ENCODE measurements around the gene PSKH1. TPM values are rescaled to one million over a fixed set of nuclear protein-coding genes. Genes with fewer than 3 reads are reported as not detected.

PSKH1 gene
- 10 to 100 TPM; 19.0 TPM for total RNA-seq

- H3K9me3 Mint-ChIP-seq, result no peaks in the 10 kb centered on the region
- no peaks in the 10 kb centered on the region for H3K27me3 Mint-ChIP-seq
- peaks cover 26% of the 10 kb centered on the region for H3K4me1 Mint-ChIP-seq
- H3K36me3 Mint-ChIP-seq (ENCODE audit: low read depth), result peaks cover 4% of the 10 kb centered on the region
- DNase-seq, result peak; percentile 96
- ChIA-PET POLR2A (interaction anchor here (0.7 to 4.9 kb wide), 15 partner anchors 10 to 233 kb away, joined by 3 to 32 read pairs (median 4); partner anchors contain the start of genes ACD, EDC4, NRN1L and PARD6A), CTCF (interaction anchor here (0.6 to 2.8 kb wide), 5 partner anchors 9 to 603 kb away, joined by 3 to 20 read pairs (median 5); partner anchors contain the start of gene NRN1L)
- H3K27ac Mint-ChIP-seq, result peak within 1 kb of the TSS; percentile 94
- H3K4me3 Mint-ChIP-seq, result peak within 1 kb of the TSS; percentile 94
Observed at GRCh38 chr16:67892899-67893742, at the start of gene PSKH1. Gene PSKH1, plus strand, starts transcription at chr16:67893254. Its CDS starts 15,496 bp downstream, at chr16:67908750.

- Mint-ChIP-seq H3K27ac (peak overlapping the region; percentile 98), H3K36me3 (ENCODE audit: low read depth) (peaks cover 16% of the 10 kb centered on the region), H3K4me1 (peaks cover 48% of the 10 kb centered on the region), H3K27me3 (no peaks in the 10 kb centered on the region), H3K9me3 (no peaks in the 10 kb centered on the region), H3K4me3 (peak overlapping the region; percentile 94)
- CTCF ChIA-PET, result interaction anchor here (0.8 to 4.1 kb wide), 13 partner anchors 10 to 322 kb away, joined by 3 to 22 read pairs (median 3); partner anchors contain the start of genes C16orf86, GFOD2, PSKH1 and RANBP10
- DNase-seq, result no peak
- POLR2A ChIA-PET, result interaction anchor here (0.7 to 4.4 kb wide), 5 partner anchors 10 to 362 kb away, joined by 3 to 43 read pairs (median 3); partner anchors contain the start of gene ATP6V0D1
Observed at GRCh38 chr16:67843343-67843765, 49.7 kb upstream of the PSKH1 start.

GRCh38 chr16:67844497-67844896 lies 48.6 kb upstream of the PSKH1 start:
- CTCF ChIA-PET, result interaction anchor here (0.9 to 4.1 kb wide), 12 partner anchors 11 to 283 kb away, joined by 3 to 22 read pairs (median 4); partner anchors contain the start of genes CARMIL2, CTCF, PSKH1 and RANBP10
- POLR2A ChIA-PET, result interaction anchor here (0.8 to 4.4 kb wide), 6 partner anchors 11 to 363 kb away, joined by 3 to 43 read pairs (median 4); partner anchors contain the start of genes ACD, ATP6V0D1, GFOD2 and PSMB10
- H3K4me1 Mint-ChIP-seq, result peaks cover 53% of the 10 kb centered on the region
- DNase-seq, result no peak
- H3K27me3 Mint-ChIP-seq, result no peaks in the 10 kb centered on the region
- peaks cover 16% of the 10 kb centered on the region for H3K36me3 Mint-ChIP-seq (ENCODE audit: low read depth)
- peak overlapping the region; percentile 94 for H3K4me3 Mint-ChIP-seq
- no peaks in the 10 kb centered on the region for H3K9me3 Mint-ChIP-seq
- peak overlapping the region; percentile 98 for H3K27ac Mint-ChIP-seq

GRCh38 chr16:67845291-67846062 lies 47.6 kb upstream of the PSKH1 start:
- POLR2A ChIA-PET, result interaction anchor here (0.8 to 4.4 kb wide), 13 partner anchors 12 to 365 kb away, joined by 3 to 43 read pairs (median 5); partner anchors contain the start of genes ACD, ATP6V0D1, GFOD2 and NFATC3
- CTCF ChIA-PET, result interaction anchor here (0.7 to 4.1 kb wide), 10 partner anchors 12 to 324 kb away, joined by 3 to 22 read pairs (median 4); partner anchors contain the start of genes CARMIL2, CTCF, RANBP10 and TSNAXIP1
- Mint-ChIP-seq H3K4me1 (peaks cover 55% of the 10 kb centered on the region), H3K36me3 (ENCODE audit: low read depth) (peaks cover 18% of the 10 kb centered on the region), H3K27me3 (no peaks in the 10 kb centered on the region), H3K4me3 (peak overlapping the region; percentile 76), H3K9me3 (no peaks in the 10 kb centered on the region), H3K27ac (peak overlapping the region; percentile 79)
- no peak for DNase-seq

- Mint-ChIP-seq H3K4me3 (peak overlapping the region; percentile 76), H3K27ac (peak overlapping the region; percentile 79), H3K27me3 (no peaks in the 10 kb centered on the region), H3K36me3 (ENCODE audit: low read depth) (peaks cover 18% of the 10 kb centered on the region), H3K9me3 (no peaks in the 10 kb centered on the region), H3K4me1 (peaks cover 55% of the 10 kb centered on the region)
- DNase-seq, result no peak
- ChIA-PET CTCF (interaction anchor here (0.7 to 4.1 kb wide), 4 partner anchors 12 to 89 kb away, joined by 3 to 22 read pairs (median 6); no protein-coding TSS in a partner anchor), POLR2A (interaction anchor here (0.8 to 4.4 kb wide), 10 partner anchors 12 to 366 kb away, joined by 3 to 43 read pairs (median 6); partner anchors contain the start of genes ATP6V0D1, GFOD2, NFATC3 and PSMB10)
Observed at GRCh38 chr16:67846063-67846319, 47.1 kb upstream of the PSKH1 start.

GRCh38 chr16:67846320-67847063 lies 46.6 kb upstream of the PSKH1 start, which contains the start of gene NUTF2:
Gene NUTF2, plus strand, starts transcription at chr16:67846933. Its CDS starts 18,198 bp downstream, at chr16:67865131.
- CTCF ChIA-PET, result interaction anchor here (0.7 to 4.1 kb wide), 3 partner anchors 13 to 88 kb away, joined by 3 to 22 read pairs (median 7); no protein-coding TSS in a partner anchor
- H3K4me1 Mint-ChIP-seq, result peaks cover 52% of the 10 kb centered on the region
- POLR2A ChIA-PET, result interaction anchor here (0.8 to 4.4 kb wide), 10 partner anchors 13 to 366 kb away, joined by 3 to 43 read pairs (median 6); partner anchors contain the start of genes ATP6V0D1, GFOD2, NFATC3 and PSMB10
- H3K4me3 Mint-ChIP-seq, result peak within 1 kb of the TSS; percentile 89
- no peaks in the 10 kb centered on the region for H3K27me3 Mint-ChIP-seq
- peaks cover 18% of the 10 kb centered on the region for H3K36me3 Mint-ChIP-seq (ENCODE audit: low read depth)
- H3K27ac Mint-ChIP-seq, result peak within 1 kb of the TSS; percentile 79
- DNase-seq, result peak; percentile 97
- H3K9me3 Mint-ChIP-seq, result no peaks in the 10 kb centered on the region

- Mint-ChIP-seq H3K4me3 (peak within 1 kb of the TSS; percentile 89), H3K9me3 (no peaks in the 10 kb centered on the region), H3K27me3 (no peaks in the 10 kb centered on the region), H3K36me3 (ENCODE audit: low read depth) (peaks cover 18% of the 10 kb centered on the region), H3K4me1 (peaks cover 48% of the 10 kb centered on the region), H3K27ac (peak within 1 kb of the TSS; percentile 79)
- ChIA-PET POLR2A (interaction anchor here (0.8 to 4.4 kb wide), 6 partner anchors 11 to 45 kb away, joined by 3 to 43 read pairs (median 4); partner anchors contain the start of genes RANBP10 and TSNAXIP1), CTCF (interaction anchor here (1.0 to 4.1 kb wide), 3 partner anchors 14 to 184 kb away, joined by 3 to 22 read pairs (median 7); no protein-coding TSS in a partner anchor)
- DNase-seq, result no peak
Observed at GRCh38 chr16:67847064-67847861, 45.8 kb upstream of the PSKH1 start, which contains the start of gene CENPT. Gene CENPT, minus strand, starts transcription at chr16:67847693. Its CDS starts 13,834 bp downstream, at chr16:67833859.

GRCh38 chr16:67848118-67848517 lies 44.9 kb upstream of the PSKH1 start:
- Mint-ChIP-seq H3K27ac (peak overlapping the region; percentile 10), H3K36me3 (ENCODE audit: low read depth) (peaks cover 12% of the 10 kb centered on the region), H3K27me3 (no peaks in the 10 kb centered on the region), H3K4me3 (peak overlapping the region; percentile 89), H3K4me1 (peaks cover 47% of the 10 kb centered on the region), H3K9me3 (no peaks in the 10 kb centered on the region)
- DNase-seq, result no peak
- ChIA-PET POLR2A (interaction anchor here (0.9 to 1.4 kb wide), 3 partner anchors 10 to 46 kb away, joined by 3 to 5 read pairs (median 3); partner anchors contain the start of genes RANBP10 and TSNAXIP1), CTCF (interaction anchor here (1.0 kb wide), 1 partner anchor 185 kb away, joined by 3 read pairs; no protein-coding TSS in a partner anchor)

- no peak for DNase-seq
- CTCF ChIA-PET, result interaction anchor here (1.2 kb wide), 1 partner anchor 10 kb away, joined by 4 read pairs; no protein-coding TSS in a partner anchor
- POLR2A ChIA-PET, result no interaction called here
- Mint-ChIP-seq H3K4me1 (peaks cover 31% of the 10 kb centered on the region), H3K36me3 (ENCODE audit: low read depth) (peaks cover 8% of the 10 kb centered on the region), H3K4me3 (no peak overlapping the region), H3K27me3 (no peaks in the 10 kb centered on the region), H3K27ac (no peak overlapping the region), H3K9me3 (no peaks in the 10 kb centered on the region)
Observed at GRCh38 chr16:67853670-67854069, 39.4 kb upstream of the PSKH1 start.

- H3K4me3 Mint-ChIP-seq, result no peak overlapping the region
- H3K27ac Mint-ChIP-seq, result no peak overlapping the region
- H3K27me3 Mint-ChIP-seq, result no peaks in the 10 kb centered on the region
- POLR2A ChIA-PET, result interaction anchor here (0.9 to 1.2 kb wide), 2 partner anchors 16 to 17 kb away, joined by 3 read pairs; partner anchors contain the start of gene EDC4
- H3K4me1 Mint-ChIP-seq, result peaks cover 29% of the 10 kb centered on the region
- H3K9me3 Mint-ChIP-seq, result no peaks in the 10 kb centered on the region
- no peak for DNase-seq
- CTCF ChIA-PET, result no interaction called here
- peaks cover 8% of the 10 kb centered on the region for H3K36me3 Mint-ChIP-seq (ENCODE audit: low read depth)
Observed at GRCh38 chr16:67855789-67856188, 37.3 kb upstream of the PSKH1 start.

Data from activated CD4-positive, alpha-beta memory T cell treated with anti-CD3 and anti-CD28 coated beads, Interleukin-2, amount 10 ng/mL, durations not matched to agents 7 days and 5 days (primary cell).